H1 (cell line): ENCODE results near the gene ELFN1. TPM values are rescaled to one million over a fixed set of nuclear protein-coding genes. Genes with fewer than 3 reads are reported as not detected.

Experiments
- KDM1A ChIP-seq: fragments of 200-600, 300-600 bp; sonication (generic); IDR thresholded peaks from 2 replicates; pipeline ENCODE4 v1.7.1; 2016; ENCODE audit warnings: mild to moderate bottlenecking, low read length, borderline replicate concordance
- MAFK ChIP-seq: IDR thresholded peaks from 2 replicates; pipeline ENCODE4 v1.6.1; 2012; ENCODE audit warnings: low read depth, mild to moderate bottlenecking, improper control_type of control experiment, low read length
- POU5F1 ChIP-seq: IDR thresholded peaks from 2 replicates; pipeline ENCODE4 v1.6.1; 2011; ENCODE audit warnings: low read depth, mild to moderate bottlenecking, low read length, moderate library complexity
- RFX5 ChIP-seq: IDR thresholded peaks from 2 replicates; pipeline ENCODE4 v1.6.1; 2011; ENCODE audit warnings: low read depth, low read length, improper control_type of control experiment, borderline replicate concordance
- RNF2 ChIP-seq: fragments of 200-900, 300-1000 bp; sonication (generic); IDR thresholded peaks from 2 replicates; pipeline ENCODE4 v1.7.1; 2016; ENCODE audit warnings: borderline replicate concordance, low read depth, mild to moderate bottlenecking, antibody characterized with exemption, low read length; ENCODE audit not compliant: poor library complexity, severe bottlenecking; ENCODE audit errors: missing control alignments
- SP4 ChIP-seq: IDR thresholded peaks from 2 replicates; pipeline ENCODE4 v1.6.1; 2012; ENCODE audit warnings: low read length, inconsistent platforms
- SRF ChIP-seq: IDR thresholded peaks from 2 replicates; pipeline ENCODE4 v1.6.1; 2011; ENCODE audit warnings: mild to moderate bottlenecking, low read depth, low read length, moderate library complexity
- polyA plus RNA-seq, 7 experiments: library from polyadenylated mRNA; depleted of rRNA in 3 of 7; stranded (reverse) in 5 of 7; unstranded in 2 of 7; fragments of >200 nt in 5 of 7; fragments of 200-250 nt in 2 of 7; gene quantifications; 1 replicate in 5 of 7; 2 replicates in 1 of 7; 4 replicates in 1 of 7; pipeline versions ENCODE4 v1.2.1 to v1.2.3, GENCODE V29; 2011 to 2013; ENCODE audit warnings: missing spikeins in 2 of 7, mixed read lengths in 2 of 7
- total RNA-seq: library from RNA; stranded (reverse); fragmentation: NEBNext Ultra II Directional; extraction: Animal tissue kit (Norgen Biotek cat#: 25700); gene quantifications from 2 replicates; pipeline ENCODE4 v1.2.1, GENCODE V29; 2021
- TF ChIP-seq, protein P1 (sequence below): fragments of 300-600 bp; sonication (generic); IDR thresholded peaks from 2 replicates; pipeline ENCODE4 v1.7.1; 2012; ENCODE audit warnings: low read length, moderate library complexity, mild to moderate bottlenecking, inconsistent platforms; ENCODE audit not compliant: insufficient replicate concordance

Gene ELFN1
- total and polyA plus RNA-seq, 2 of the 8 experiments (the other 6 are each of a cell fraction or from before 2014, with no cell fraction given): 2.0 to 4.5 TPM

DNA sequence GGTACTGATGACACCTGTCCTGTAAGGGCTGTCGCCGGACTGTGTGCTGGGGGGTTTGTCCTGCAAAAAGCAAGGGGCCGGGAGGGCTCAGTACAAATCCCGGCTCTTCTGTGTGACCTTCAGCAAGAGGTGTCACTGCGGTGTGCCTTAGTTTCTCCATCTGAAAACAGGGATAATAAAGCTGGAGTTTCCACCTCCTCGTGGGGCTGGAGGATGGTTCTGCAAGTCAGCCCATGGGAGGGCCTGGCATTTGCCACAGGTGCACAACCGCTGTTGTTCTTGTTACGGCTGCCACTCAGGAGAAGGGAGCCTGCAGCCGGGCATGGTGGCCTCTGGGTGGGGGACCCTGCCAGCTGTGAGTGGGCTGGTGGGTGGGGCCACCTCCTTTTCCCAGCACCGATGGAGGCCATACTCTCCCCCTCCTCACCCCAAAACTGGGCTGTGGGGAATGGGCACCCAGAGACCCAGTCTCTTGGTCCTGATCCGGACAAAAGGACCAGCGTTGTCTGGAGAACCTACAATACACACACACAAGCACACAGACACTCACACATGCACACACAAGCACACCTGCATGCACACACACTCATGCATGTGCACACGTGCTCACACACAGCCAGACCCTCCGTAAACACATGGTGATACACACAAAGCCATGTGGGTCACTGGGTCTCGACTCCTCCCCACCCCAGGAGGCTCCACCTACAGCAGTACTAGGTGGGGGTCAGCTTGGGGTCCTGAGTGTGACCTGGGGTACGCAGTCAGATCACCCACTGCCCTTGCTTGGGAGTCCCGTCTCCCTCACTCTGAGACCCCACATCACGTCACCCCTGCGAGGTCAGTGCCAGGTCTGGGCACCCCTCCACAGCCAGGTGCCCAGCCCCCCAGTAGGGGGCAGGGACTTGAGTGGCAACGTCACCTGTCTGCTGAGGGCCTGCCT is 34.1 kb downstream of the ELFN1 start (continued):
- TF ChIP-seq, protein P1, sequence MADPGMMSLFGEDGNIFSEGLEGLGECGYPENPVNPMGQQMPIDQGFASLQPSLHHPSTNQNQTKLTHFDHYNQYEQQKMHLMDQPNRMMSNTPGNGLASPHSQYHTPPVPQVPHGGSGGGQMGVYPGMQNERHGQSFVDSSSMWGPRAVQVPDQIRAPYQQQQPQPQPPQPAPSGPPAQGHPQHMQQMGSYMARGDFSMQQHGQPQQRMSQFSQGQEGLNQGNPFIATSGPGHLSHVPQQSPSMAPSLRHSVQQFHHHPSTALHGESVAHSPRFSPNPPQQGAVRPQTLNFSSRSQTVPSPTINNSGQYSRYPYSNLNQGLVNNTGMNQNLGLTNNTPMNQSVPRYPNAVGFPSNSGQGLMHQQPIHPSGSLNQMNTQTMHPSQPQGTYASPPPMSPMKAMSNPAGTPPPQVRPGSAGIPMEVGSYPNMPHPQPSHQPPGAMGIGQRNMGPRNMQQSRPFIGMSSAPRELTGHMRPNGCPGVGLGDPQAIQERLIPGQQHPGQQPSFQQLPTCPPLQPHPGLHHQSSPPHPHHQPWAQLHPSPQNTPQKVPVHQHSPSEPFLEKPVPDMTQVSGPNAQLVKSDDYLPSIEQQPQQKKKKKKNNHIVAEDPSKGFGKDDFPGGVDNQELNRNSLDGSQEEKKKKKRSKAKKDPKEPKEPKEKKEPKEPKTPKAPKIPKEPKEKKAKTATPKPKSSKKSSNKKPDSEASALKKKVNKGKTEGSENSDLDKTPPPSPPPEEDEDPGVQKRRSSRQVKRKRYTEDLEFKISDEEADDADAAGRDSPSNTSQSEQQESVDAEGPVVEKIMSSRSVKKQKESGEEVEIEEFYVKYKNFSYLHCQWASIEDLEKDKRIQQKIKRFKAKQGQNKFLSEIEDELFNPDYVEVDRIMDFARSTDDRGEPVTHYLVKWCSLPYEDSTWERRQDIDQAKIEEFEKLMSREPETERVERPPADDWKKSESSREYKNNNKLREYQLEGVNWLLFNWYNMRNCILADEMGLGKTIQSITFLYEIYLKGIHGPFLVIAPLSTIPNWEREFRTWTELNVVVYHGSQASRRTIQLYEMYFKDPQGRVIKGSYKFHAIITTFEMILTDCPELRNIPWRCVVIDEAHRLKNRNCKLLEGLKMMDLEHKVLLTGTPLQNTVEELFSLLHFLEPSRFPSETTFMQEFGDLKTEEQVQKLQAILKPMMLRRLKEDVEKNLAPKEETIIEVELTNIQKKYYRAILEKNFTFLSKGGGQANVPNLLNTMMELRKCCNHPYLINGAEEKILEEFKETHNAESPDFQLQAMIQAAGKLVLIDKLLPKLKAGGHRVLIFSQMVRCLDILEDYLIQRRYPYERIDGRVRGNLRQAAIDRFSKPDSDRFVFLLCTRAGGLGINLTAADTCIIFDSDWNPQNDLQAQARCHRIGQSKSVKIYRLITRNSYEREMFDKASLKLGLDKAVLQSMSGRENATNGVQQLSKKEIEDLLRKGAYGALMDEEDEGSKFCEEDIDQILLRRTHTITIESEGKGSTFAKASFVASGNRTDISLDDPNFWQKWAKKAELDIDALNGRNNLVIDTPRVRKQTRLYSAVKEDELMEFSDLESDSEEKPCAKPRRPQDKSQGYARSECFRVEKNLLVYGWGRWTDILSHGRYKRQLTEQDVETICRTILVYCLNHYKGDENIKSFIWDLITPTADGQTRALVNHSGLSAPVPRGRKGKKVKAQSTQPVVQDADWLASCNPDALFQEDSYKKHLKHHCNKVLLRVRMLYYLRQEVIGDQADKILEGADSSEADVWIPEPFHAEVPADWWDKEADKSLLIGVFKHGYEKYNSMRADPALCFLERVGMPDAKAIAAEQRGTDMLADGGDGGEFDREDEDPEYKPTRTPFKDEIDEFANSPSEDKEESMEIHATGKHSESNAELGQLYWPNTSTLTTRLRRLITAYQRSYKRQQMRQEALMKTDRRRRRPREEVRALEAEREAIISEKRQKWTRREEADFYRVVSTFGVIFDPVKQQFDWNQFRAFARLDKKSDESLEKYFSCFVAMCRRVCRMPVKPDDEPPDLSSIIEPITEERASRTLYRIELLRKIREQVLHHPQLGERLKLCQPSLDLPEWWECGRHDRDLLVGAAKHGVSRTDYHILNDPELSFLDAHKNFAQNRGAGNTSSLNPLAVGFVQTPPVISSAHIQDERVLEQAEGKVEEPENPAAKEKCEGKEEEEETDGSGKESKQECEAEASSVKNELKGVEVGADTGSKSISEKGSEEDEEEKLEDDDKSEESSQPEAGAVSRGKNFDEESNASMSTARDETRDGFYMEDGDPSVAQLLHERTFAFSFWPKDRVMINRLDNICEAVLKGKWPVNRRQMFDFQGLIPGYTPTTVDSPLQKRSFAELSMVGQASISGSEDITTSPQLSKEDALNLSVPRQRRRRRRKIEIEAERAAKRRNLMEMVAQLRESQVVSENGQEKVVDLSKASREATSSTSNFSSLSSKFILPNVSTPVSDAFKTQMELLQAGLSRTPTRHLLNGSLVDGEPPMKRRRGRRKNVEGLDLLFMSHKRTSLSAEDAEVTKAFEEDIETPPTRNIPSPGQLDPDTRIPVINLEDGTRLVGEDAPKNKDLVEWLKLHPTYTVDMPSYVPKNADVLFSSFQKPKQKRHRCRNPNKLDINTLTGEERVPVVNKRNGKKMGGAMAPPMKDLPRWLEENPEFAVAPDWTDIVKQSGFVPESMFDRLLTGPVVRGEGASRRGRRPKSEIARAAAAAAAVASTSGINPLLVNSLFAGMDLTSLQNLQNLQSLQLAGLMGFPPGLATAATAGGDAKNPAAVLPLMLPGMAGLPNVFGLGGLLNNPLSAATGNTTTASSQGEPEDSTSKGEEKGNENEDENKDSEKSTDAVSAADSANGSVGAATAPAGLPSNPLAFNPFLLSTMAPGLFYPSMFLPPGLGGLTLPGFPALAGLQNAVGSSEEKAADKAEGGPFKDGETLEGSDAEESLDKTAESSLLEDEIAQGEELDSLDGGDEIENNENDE: no peak
- TF ChIP-seq RFX5 (no peak), KDM1A (no peak), SP4 (no peak), MAFK (no peak), SRF (no peak), POU5F1 (no peak), RNF2 (no peak)
